SHP77 treated with DMSO at 0.1 percent for 48 hours (cell line): ENCODE measurements around the gene ECT2L.

ENCODE experiments used
- DNase-seq: peaks from one replicate; lab custom pipeline; 2025; lab: John Stamatoyannopoulos, UW

ECT2L gene, protein sequence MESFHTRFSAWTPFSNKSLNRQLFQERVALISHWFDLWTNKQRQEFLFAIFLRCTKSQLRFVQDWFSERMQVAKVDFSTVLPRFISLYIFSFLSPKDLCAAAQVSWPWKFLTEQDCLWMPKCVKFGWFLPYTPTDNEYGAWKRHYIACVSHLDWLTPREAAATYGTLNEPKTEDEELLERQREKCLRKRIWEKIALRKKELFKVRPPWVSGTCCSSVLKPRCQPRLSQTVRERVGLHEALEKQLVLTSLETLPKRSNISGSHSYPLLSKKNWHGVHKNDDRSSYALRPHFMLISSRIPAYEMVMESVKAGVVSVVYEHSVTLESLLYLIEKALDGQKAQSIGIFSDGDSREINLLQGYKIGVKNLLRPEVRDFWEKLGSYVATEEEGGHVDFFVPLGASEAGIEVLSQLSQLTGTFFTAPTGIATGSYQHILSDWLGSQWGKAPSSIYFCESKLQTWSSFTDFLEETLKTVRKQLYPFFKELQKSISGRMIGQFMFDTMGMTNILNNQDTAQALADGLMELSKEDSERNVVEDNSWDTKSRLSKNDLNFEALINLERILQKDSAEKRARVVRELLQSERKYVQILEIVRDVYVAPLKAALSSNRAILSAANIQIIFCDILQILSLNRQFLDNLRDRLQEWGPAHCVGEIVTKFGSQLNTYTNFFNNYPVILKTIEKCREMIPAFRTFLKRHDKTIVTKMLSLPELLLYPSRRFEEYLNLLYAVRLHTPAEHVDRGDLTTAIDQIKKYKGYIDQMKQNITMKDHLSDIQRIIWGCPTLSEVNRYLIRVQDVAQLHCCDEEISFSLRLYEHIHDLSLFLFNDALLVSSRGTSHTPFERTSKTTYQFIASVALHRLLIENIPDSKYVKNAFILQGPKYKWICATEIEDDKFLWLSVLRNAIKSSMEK

DNA sequence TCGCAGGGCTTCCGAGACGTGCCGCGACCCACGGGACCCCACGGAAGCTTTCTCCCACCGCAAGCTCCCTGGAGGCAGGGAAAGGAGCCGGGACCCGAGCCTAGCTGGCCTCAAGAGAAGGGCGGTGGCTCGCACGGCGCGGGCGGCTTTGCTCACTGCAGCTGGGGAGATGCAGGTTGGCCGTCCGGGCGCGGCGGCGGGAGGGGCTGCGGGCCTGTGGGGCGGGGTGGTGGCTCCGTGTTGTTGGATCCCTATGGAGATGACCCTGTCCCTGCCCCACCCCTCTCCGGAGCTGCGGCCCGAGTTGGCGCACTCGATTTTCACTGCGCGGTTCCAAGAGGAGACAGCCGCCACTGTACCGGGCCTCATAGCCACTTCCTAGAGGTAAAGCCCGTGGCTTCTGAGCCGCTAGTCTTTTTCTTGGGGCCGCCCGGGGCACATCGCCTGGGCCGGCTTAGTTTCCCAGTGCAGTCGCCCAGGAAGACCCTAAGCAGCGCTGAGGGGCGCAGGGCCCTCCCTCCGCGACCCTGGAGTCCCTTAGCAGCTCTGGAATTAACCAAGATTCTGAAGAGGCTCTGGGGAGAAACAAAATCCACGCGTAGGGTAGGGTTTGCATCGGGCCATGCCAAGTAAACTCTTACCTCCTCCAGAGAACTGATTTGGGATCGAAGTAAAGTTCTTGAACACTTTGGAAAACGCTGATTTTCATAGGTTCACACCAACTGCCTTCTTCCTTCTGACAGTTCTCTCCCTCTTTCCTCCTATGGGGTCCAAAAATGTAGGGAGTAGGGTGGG lies at the start of gene ECT2L:
Gene ECT2L, plus strand, starts transcription at position 279 of the 795 bp plus-strand sequence. CDS start 17,188 bp downstream, outside the sequence.
- no peak for DNase-seq

DNA sequence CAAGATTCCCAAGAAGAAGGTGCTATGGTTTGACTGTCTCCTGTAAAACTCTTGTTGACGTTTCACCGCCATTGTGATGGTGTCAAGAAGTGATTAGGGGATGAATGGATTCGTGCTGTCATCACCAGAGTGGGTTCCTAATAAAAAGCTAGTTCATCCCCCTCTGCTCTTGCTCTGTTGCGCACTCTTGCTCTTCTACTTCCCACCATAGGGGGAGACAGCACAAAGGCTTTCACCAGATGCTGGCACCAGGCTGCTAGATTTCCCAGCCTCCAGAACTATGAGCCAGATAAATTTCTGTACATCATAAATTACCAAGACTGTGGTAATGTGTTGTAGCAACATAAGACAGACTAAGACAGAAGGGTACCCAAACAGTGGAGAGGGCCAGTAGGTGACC lies 43.9 kb upstream of the ECT2L start:
- no peak for DNase-seq

DNA sequence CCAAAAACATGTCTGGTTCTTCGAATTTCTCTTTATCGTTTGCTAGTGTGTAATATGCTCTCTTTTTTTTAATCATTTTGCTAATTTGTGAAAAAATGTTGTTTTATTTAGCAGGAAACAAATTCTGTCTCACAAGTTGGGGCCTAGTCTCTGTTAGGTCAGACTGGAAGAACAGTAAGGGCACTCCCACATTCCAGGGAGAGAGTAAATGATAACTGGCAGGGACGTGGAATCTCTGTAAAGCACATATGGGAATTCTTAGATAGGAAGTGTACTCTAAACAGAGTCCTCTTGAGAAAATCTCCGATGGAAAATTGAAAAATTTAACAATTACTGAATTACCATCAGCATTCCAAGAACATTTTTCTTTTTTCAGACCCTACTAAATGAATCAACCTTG lies 38.8 kb upstream of the ECT2L start:
- no peak for DNase-seq

DNA sequence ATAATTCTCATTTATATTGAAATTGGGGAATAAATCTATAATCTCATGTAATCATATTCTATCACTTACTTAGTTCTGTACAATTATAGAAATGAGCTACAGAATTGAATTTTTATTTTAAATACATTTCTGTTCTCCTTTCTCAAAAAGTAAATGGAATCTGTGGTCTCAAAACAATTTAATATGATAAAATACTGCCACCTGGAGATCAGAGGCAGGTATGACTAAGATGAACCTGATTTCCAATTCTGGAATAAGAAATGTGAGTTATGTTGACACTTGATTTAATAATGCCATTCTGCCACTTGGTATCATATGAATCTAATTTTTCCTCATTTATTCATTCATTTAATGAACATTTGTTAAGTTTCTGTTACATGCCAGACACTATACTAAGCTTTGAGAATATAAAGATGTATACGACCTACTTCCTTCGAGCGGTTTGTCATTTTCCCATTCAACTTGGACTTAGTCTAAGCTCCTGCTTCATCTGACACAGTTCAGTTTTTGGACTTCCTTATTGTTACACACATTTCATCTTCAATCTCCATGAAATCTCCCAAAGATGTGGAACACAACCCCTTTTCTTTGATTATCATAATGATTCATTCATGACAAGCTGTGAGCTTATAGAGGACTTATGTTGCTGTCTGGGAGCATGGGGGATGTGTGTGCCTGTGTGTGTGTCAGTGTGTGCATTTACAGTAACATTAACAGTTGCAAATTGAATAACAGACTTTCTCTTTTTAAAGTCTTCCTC lies 29.8 kb upstream of the ECT2L start:
- DNase-seq: no peak

DNA sequence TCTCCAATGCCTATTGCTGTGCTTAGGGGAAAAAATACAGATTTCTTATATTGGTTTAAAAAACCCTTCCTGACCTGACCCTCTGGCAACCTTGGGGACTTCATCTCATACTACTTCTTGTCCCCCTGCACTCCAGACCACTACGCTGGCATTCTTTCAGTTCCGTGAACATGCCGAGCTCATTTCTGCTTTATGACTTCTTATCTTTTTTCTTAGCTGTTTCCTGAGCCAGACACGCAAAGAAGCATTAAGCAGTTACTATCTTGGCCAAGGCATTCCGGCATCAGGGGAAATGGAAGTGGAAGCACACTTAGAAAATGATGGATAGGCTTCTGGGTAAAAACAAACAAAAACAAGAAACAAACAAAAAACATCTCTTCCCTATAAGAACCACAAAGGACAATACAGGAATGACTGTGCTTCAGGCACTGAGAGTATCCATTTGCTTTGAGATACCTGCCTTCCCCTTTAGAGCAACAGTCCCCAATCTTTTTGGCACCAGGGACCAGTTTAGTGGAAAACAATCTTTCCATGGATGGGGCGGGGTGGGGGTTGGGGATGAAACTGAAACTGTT lies 26.7 kb upstream of the ECT2L start:
- no peak for DNase-seq

DNA sequence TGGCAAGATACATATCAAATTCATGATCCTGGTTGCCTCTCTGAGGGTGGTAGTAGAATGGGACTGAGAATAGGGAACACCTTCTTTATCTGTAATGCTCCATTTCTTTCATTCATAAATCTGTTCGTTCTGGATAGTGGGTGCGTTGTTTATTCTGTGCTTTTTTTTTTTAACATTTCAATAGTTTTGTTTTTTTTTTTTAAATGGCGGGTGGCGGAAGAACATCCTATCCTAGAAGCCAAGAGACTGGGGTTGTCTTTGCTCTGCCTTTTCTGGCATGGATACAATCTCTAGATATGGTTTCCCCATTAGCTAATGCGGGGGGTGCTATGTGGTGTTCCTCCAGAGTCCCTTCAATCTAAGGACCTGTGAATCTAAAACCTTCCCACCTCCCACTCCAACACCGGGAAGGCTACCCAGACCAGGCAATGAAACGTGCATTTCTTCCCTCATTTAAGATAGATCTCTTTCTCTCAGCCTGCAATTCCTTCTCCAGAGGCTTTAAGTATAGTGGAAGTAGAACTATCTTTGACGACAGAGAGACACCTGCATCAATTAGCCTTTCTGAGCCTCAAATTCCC lies 23.2 kb upstream of the ECT2L start:
- no peak for DNase-seq

DNA sequence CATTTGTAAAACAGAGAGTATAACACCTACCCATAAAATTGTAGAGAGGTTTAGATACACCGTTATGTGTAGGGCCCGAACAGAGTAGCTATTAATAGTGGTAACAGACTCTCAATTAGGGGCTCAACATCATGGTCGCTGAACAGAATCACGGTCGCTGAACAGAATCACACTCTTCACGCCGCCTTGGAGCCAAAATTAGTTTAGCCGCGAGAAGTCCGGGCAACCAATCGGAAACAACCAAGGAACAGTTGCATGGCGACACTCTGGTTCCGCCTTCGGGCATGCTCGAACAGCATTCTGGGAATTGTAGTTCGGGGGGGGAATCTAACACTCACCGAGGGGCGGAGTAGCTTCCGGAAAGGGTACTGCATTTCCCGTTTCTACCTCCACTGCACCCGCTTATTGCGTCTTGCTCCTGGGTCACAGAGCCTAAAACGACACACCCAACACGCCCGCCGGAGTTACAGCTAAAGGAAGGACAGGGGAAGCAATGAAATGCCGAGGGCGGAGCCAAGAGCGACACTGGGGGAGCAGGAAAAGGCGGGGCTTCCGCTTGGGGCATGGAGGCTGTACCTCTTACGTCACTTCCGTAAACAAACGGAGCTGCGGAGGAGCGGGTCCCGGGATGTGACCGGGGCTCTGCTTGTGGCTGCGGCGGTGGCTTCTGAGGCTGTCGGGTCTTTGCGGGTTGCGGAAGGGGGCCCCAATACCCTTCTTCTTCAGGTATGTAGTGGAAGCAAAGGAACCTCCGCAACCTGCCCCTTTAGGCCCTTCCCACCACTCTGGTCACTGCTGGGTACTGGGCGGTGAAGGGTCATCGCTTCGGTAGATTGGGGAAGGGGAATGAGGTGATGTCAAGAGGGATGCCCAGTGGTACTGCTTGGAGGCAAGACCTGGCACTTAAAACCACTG lies 22.5 kb upstream of the ECT2L start, which contains the start of gene CCDC28A:
Gene CCDC28A, plus strand, starts transcription at position 593 of the 915 bp plus-strand sequence. CDS start 2,352 bp downstream, outside the sequence.
- DNase-seq: peak; percentile 94

DNA sequence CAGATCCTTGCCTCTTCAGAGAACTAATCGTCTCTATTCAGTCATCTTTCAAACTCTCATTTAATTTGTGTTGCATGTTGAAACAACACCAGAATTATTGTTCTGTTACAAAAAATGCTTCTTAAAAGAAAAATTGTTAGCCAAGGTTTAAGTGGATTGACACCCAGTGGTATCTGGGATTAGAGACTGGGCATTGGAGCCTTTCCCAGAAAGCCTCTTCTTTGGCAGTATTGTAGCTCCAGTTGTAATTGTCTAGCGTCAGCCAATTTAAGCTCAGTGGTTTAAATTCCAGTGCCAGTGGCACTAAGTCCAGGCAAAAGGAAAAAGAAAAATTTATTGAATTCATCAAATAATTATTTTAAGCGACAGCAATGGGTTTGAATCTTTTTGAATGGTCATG lies 21.5 kb upstream of the ECT2L start:
- no peak for DNase-seq

DNA sequence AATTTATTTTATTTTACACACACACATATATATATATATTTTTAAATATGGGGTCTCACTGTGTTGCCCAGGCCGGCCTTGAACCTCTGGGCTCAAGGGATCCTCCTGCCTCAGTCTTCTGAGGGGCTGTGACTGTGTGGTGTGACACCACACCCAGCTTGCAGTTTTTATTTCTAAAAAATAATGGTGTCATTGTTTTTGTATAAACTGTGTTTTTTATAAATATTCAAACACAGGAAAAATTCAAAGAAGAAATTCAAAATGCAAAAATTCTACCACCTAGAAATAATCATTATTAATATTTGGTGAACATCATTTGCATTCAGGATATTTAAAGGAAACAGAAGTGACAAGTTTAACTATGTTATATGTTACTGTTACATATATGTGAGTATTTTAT lies 19.2 kb upstream of the ECT2L start:
- no peak for DNase-seq

DNA sequence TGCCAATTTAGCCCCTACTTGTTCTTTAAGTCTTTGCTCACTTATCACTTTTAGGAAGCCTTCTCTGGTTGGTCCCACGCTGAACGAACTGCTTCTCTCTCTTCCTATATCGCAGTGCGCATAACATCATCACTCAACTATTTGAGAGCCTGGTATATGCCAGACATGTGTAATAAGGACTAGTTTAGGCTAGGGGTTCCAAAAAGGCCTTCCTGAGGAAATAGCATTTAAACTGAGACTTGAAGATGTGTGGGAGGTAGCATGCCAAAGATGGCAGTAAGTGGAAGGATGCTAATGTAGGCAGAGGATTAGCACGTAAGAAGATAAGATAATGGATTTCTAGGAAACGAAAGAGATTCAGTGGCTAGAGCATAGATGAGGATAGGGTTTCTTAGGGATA lies 17.6 kb upstream of the ECT2L start:
- DNase-seq: no peak

DNA sequence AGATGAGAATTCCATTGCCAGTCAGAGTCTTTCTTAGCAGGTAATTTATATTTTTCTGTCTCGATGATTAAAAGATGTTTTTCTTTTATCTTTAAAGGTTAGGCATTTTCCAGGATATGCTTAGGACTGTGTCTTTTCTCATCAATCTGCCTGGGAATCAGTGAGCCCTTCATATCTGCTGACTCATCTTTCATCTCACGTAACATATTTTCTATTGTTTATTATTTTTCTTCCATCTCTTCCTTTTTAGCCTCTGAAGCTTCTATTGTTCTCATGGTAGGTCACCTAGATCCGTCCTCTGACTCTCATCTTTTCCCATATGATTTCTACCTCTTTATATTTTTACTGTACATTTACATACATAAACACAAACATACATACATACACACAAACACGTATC lies 13.6 kb upstream of the ECT2L start:
- no peak for DNase-seq

DNA sequence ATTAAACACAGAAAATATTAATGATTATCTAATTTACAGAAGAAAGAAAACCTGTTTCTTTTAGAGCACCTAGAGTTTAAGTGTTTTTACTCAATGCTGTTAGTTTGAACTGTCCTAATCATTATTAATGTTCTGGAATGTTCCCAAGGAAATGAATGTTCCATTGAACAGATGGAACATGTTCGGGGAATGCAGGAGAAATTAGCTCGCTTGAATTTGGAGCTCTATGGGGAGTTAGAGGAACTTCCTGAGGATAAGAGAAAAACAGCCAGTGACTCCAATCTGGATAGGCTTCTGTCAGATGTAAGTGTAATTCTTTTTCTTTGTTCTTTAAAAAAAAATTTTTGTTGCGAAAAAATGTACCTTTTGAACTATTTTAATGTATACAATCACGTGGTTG lies 10.8 kb upstream of the ECT2L start:
- no peak for DNase-seq

DNA sequence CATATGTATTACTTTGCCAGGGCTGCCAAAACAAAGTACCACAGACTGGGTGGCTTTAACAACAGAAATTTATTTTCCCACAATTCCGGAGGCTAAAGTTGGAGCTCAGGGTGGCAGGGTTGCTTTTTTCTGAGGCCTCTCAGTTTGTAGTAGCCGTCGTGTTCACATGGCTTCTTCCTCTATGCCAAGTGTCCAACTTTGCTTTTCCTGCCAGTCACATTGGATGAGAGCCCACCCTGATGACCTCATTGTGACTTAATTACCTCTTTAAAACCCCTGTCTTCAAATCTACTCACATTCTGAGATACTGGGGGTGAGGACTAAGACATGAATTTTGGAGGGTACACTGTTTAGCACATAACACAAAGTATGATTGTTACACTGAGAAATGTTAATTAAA lies 9.9 kb upstream of the ECT2L start:
- DNase-seq: no peak

DNA sequence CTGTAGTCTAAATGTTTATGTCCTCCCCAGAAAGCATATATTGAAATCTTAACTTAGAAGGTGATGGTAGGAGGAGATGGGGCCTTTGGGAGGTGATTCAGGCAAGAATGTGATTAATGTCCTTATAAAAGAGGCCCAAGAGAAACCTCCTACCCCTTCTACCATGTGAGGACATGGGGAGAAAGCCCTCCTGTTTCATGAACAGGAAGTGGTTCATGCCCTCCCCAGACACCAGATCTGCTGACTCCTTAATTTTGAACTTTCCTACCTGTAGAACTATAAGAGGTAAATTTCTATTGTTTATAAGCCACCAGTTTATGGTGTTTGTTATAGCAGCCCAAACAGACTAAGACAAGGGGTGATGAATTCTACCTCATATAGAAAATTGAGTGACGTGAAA lies 8.7 kb upstream of the ECT2L start:
- DNase-seq: no peak

DNA sequence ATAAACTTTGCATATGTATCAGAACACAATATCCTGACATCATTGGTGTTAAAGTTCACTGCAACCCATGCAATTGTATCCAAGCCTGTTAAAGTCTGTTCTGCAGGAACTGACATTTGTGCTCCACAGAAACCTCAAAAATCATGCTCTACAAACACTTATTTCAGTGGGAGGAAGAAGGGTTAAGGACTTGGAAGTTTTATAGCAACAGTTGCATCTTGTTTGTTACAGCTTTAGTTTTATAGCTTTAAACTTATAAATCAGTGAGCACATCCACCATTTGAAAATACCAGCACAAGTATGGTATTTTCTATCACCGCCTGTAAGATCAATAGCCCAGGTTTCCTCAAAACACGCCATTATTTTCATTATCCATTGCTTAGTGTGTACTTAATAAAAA lies 884 bp downstream of the ECT2L start:
- no peak for DNase-seq

DNA sequence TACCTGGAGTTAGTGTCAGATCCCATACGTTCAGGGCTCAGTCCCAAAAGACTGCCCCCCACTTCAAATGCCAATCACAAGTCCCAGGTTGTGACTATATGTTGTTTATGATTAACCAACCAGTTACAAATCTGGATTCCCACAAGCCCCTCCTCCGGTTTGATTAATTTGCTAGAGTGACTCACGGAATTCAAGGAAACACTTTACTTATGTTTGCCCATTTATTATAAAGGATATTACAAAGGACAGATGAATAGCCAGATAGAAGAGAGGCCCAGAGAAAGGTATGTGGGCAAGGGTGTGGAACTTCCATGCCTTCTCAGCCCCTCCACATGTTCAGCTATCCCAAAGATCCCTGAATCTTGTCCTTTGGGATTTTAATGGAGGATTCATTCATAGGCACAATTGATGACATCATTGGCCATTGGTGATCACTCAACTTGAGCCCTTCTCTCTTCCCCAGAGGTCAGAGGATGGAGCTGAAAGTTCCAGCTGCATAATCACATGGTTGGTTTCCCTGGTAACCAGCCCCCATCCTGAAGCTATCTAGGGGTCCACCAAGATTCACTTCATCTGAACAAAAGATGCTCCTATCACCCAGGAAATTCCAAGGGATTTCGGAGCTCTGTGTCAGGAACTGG lies 2.0 kb downstream of the ECT2L start:
- DNase-seq: no peak

DNA sequence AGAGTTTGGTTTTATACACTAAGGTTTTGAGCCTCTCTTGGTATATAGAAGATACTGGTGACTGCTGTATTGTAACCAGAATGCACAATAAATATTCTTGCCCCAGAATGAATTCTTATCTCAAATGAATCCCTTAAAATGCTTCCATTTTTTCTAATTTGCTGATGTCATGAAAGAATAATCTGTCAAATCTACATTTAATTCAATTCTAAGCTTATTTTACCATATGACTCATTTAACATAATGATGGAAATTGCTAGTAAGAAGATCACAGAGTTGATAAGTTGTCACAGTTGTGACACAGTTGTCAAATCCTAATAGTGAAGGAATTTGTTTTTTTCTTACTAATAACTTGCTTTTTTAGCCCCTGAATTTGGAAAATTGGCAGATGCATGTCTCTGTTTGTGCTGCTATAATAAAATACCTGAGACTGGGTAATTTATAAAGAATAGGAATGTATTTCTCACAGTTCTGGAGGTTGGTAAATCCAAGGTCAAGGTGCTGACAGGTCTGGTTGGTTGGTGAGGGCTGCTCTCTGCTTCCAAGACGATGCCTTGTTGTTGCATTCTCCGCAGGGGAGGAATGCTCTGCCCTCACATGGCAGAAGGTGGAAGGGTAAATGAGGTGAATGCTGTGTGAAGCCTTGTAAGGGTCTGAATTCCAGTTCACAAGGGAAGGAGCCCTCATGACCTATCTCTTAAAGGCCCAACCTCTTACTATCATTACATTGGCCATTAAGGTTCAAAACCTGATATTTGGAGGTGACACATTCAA lies 4.7 kb downstream of the ECT2L start:
- no peak for DNase-seq

DNA sequence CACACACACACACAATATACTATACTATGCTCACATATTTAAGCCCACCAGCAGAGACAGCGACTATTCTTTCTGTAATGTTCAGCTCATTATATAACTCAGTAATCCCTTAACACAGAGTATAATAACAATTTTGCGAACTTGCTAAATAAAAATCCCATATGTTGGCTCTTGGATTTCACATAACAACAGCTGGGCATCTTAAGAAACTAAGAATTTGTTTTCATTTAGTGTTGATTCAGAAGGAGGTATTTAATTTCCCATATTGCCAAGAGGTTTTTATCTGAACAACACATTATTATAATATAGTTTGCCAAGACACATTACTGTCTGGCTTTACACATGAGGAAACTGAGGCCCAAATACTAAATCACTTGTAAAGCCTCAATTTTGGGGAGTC lies 7.4 kb downstream of the ECT2L start:
- DNase-seq: no peak
